HG03066 (cell line): ENCODE measurements around the gene DHX8.

Experiments
- ATAC-seq: cut with Tn5 transposase; IDR thresholded peaks from one replicate; pipeline ENCODE4 v1.9.1; 2021; ENCODE audit warnings: low read depth; ENCODE audit not compliant: unreplicated experiment

Gene DHX8

DNA sequence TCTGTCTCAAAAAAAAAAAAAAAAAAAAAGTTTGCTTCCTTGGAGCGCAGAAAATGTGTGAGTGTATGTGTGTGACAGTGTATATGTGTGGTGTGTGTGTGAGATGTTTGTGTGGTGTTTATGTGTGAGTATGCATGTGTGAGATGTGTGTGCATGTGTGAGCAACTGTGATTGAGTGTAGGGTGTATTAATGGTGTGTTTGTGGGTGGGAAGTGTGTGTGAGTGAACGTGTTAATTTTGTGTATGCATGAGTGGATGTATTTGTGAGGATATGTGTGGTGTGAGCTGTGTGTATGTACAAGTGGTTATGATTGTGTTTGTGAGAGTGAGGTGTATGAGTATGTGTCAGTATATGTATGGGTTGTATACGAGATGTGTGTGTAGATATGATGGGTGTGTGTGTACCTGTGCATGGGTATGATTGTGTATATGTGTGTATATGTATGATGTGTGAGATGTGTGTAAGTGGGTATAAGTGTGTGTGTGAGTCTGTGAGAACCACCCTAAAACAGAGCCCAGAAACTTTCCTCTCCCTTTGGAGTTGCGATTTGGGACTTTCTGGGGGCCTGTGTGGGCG is 84.8 kb downstream of the DHX8 start:
- ATAC-seq: no peak

DNA sequence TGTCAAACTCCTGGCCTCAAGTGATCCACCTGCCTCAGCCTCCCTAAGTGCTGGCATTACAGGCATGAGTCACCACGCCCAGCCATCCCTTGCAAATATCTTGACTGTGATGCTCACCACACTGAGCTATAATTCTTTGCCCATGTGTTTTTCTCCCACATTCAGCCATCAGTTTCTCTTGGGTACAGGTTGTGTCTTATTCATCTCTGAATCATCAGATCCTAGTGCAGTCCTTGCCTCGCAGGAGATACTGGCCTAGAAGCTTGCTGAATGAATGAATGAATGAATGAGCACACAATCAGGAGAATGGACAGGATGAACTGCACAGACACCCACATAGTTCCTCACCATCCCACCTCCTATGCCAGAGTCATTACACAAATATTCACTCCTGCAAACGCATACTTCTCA is 86.7 kb downstream of the DHX8 start:
- no peak for ATAC-seq

DNA sequence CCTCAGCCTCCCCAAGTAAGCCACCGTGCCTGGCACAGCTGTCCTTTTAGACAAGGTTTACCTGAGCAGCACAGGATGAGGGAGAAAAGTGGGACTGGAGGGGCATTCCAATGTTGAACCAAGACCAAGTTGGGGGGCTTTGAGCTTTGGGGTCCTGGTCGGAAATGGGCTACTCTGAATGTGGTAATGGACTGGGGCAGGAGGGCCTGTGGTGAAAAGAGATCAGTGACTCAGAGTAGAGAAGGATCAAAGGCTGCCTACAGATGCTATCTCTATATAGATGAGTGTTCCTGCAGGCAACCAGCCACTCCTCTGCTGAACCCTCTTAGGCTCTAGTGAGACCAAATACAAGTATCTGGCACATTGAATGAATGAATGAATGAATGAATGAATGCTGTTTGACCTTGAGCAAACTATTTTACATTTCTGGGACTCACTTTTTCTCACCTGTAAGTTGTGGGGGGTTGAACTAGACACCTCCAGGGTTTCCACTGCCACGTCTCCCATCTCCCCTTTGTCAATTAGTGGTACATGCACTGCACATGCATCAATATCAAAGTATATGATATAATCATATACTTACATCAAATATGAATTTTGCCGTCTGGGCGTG is 88.7 kb downstream of the DHX8 start:
- ATAC-seq: no peak

DNA sequence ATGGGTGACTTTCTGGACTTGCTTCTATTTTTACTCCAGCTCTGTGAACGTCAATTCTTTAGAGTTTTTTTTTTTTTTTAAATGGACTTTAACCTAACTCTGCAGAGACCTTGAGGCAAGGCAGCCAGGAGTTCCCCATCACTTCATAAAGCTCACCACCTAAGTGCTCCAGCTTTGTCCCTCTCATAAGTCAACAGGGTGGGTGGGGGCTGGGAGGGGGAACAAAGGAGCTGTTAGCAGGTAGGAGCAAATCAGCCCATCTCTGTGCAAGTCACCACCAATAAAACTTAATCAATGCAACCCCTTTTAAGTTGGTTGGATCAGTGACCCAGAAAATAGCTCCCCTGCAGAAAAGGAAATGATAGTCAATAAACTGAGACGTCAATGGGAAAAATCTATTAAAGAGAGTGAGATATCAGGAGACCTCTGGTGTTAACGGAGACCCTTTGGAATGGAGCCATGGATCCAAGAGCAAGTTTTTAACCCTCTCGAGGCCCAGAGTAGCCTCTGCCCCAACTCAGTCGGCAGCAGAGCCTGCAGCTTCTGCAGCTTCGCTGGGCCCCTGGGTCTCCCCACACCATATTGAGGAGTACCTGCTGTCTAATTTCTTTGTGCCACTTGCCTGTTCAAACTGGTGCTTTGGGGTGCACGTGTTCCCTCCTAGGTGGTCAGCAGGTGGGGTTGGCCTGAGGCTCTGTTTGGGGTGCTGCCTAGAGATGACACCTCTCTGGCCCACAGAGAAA is 90.0 kb downstream of the DHX8 start:
- no peak for ATAC-seq

DNA sequence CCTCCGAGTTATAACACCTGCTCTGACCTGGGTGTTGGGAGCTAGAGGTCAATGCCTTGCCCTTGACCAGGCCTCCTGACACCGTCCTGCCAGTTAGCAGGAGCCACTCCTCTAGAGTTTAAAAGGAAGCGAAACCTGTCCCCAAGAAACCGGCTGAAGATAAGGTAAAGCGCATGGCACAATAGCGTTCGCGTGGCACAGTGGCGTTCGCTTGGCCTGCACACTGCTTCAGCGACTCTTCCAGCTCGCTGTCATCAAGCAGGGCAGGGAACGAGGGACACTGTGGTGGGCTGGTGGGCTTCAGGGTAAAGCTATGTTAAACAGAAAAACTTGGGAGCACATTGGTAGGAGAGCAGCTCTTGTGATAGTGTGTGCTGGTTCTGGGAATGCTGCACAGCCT is 90.6 kb downstream of the DHX8 start:
- ATAC-seq: no peak

DNA sequence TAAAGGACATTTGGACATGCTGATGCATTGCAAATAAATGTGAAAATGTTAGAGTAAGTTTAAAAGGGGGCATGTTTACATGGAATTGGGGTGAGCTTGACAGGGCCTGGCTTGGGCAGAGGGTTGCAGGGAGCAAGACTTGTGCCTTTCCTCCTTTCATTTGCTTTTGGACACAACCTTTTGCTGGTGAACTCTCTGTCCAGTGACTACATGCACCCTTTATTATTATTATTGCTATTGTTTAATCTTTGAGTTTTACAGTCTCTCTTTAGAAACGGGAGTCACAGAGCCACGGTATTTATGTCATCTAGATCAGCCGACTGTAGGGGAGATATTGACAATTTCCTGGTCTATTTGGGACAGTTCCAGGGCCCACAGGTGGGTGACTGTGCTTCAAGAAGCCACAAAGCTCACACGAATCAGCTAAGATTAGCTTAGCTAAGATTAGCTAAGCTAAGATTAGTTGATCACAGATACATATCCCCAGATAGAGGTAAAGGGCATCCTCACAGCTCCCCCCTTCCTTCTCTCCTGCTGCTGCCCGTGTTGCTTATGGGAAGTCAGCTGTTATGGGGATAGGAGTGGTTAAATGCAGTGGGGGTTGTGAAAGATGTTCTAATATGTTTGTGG is 91.2 kb downstream of the DHX8 start:
- no peak for ATAC-seq
